GM10266 (cell line): Measurements from ENCODE around the gene CDC42EP3.

Experiments used
- DNase-seq: peaks from one replicate; pipeline ENCODE4 v3.0.0; 2012; ENCODE audit errors: extremely low spot score
- TF ChIP-seq, protein P1 (sequence below): IDR thresholded peaks from 2 replicates; pipeline ENCODE4 v1.5.1; 2012; ENCODE audit warnings: mild to moderate bottlenecking, low read depth; ENCODE audit not compliant: control insufficient read depth, insufficient read depth; ENCODE audit errors: missing control alignments

The CDC42EP3 gene

DNA sequence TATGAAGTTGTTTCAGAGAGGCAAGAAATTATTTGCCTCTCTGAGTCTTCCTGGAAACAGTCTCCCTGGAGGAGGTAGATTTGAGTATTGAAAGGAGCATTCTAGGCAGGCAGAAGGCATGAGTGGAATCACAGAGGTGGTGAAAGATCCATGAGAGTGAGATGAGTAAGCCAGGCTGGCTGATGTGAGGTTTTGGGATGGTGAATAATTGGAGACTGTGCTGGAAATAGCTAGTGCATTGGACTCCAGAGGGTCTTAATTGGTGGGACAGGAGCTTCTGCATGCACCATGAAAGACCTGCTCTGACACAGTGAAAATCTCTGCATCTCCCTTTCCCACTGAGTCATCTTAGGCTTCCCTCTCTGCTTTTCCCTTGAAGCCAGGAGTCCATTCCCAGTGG lies 46.3 kb downstream of the CDC42EP3 start:
- TF ChIP-seq, protein P1, sequence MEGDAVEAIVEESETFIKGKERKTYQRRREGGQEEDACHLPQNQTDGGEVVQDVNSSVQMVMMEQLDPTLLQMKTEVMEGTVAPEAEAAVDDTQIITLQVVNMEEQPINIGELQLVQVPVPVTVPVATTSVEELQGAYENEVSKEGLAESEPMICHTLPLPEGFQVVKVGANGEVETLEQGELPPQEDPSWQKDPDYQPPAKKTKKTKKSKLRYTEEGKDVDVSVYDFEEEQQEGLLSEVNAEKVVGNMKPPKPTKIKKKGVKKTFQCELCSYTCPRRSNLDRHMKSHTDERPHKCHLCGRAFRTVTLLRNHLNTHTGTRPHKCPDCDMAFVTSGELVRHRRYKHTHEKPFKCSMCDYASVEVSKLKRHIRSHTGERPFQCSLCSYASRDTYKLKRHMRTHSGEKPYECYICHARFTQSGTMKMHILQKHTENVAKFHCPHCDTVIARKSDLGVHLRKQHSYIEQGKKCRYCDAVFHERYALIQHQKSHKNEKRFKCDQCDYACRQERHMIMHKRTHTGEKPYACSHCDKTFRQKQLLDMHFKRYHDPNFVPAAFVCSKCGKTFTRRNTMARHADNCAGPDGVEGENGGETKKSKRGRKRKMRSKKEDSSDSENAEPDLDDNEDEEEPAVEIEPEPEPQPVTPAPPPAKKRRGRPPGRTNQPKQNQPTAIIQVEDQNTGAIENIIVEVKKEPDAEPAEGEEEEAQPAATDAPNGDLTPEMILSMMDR, result no peak
- DNase-seq, result no peak

DNA sequence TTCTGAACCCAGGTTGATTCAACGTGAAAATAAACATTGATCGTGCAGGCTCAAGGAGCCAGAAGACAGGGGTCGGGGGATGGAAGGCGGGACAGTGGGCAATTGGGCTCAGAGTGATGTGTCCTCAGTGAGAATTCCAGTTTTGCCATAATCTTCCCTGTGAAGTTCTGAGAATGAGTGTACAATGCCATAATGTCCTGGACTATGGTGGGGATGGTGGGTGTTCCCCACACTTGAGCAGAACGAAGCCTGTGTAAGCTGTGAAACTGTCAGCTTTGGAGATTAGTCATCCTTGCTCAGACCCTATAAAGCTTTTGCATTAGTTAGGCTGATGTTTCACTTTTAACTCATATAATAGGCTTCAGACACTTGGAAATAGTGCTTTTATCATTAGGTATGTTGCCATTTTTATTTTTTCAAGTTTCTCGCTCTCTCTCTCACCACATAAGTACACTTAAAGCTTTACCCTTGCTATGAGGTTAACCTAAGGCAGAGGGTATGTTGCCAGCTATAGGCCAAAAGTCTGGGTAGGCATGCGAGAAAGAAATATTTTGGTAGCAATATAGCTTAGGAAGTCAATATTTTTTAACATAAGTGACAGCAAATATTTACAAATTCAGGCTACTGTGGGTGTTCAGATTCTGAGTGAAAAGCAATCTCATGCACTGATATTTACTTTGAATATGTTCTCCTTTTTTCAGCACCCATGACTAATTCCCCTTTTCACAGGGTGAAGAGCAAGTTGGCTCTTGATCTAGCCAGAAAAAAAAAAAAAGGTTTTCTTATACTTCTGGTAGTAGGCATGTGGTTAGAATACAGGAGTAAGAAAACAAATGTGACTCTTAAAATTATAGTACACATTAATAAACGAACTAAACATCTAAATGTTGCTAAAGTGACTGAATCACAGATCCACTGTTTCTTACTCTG lies 47.2 kb downstream of the CDC42EP3 start:
- TF ChIP-seq, protein P1, result no peak
- DNase-seq, result peak; percentile 65

DNA sequence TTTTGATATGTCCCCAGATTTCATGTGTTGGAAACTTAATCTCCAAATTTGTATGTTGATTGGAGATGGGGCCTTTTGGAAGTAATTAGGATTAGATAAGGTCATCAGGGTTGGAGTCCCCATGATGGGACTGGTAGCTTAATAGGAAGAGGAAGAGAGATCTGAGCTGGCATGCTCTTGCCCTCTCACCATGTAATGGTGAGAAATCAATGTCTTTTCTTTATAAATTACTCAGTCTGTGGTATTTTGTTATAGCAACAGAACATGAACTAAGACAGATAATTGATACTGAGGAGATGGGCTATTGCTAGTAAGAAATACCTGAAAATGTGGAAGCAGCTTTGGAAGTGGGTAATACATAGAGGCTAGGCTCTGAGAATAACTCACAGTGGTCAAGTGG lies 48.0 kb downstream of the CDC42EP3 start:
- no peak for DNase-seq
- TF ChIP-seq, protein P1, result no peak

DNA sequence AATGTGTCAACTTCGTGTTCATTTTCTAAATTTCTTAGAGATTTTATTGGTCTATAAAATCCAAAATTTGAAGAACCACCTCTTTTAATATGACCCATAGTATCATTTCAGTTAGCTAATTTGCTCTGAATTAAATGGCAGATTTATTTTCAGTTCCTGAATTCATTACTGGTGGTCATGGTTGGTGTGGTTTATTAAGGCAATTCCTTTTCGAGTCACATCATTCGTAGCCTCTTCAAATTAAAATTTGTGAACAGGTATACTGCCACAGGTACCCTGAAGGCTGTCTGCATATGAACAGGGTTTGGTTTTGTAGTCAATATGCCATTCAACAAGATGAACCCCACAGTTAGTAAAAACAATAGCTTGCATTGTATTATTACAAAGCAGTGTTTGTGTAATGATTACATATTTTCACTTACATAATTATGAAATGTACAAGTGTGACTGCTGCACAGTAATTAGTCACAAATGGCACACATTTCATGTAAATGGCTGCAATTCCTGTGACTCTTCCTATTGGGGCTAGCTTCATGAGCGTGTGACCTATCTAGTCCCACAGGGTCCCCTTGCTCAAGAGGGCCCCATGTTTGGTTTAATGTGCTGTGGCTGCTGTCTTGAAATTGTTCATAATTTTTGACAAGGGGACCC lies 48.9 kb downstream of the CDC42EP3 start:
- TF ChIP-seq, protein P1, result no peak
- no peak for DNase-seq

DNA sequence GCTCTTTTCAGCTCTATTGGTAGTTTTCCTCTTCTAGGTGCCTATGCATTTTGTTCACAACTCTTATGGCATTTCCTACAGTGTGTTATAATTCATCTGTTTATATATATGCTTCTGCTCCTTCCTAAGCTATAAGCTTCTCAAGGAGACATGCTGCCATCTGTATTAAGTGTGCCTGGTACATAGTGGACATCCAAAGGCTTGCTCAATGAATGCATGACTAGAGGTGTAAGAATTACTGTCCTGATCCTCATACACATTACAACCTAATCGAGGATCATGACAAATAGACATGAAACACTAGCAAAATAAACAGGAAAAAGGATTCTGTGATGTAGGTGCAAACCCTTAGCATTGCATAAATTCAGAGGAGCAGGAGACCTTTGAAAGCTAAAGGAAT lies 50.2 kb downstream of the CDC42EP3 start:
- no peak for DNase-seq
- TF ChIP-seq, protein P1, result no peak

DNA sequence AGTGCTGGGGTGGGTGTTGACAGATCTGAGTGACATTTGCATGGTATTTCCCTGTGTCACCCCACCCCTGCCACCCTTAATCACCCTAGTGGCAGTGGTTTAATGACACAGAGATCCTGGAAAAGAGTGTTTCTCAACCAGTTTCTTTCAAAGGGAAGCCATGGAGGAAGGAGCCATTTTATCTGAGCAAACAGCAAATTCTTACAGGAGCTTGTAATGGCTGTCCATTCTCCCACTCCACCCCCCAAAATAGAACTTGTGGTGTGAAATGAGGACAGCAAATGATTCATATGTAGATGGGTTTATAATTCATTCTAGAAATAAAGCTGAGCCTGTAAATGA lies 51.5 kb downstream of the CDC42EP3 start:
- DNase-seq, result no peak
- TF ChIP-seq, protein P1, result no peak
